Activated CD4-positive, CD25-positive, alpha-beta regulatory T cell treated with anti-CD3 and anti-CD28 coated beads, Interleukin-2, amount 50 U/mL, for 16 hours (primary cell): Measurements from ENCODE around the gene ANKRD12.

Experiments
- DNase-seq: peaks from one replicate; pipeline ENCODE4 v3.0.0-alpha.2; 2020; ENCODE audit warnings: low read depth, low spot score

The ANKRD12 gene

DNA sequence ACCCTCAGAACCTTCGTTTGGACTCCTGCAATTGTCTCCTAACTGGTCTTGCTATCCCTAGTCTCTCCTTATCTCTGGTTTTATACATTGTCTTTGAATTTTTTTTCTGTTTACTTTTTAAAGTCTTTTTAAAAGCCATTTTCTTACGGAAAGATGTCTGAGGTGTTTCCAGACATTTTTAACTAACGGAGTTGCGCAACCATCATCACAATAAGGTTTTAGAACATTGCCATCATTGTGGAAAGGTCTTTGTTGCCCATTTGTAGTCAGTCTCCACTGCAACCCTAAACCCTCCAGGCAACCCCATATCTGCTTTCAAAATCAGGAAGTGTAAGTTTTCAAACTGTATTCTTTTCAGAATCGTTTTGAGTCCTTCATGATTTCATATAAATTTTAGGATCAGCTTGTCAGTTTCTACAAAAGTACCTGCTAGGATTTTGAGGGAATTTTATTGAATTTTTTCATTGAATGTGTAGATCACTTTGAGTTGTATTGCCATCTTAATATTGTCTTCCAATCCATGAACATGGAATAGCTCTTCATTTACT, 46.3 kb downstream of the ANKRD12 start:
- DNase-seq, result no peak

- no peak for DNase-seq
Observed at GRCh38 chr18:9184998-9185613, 48.5 kb downstream of the ANKRD12 start.

DNA sequence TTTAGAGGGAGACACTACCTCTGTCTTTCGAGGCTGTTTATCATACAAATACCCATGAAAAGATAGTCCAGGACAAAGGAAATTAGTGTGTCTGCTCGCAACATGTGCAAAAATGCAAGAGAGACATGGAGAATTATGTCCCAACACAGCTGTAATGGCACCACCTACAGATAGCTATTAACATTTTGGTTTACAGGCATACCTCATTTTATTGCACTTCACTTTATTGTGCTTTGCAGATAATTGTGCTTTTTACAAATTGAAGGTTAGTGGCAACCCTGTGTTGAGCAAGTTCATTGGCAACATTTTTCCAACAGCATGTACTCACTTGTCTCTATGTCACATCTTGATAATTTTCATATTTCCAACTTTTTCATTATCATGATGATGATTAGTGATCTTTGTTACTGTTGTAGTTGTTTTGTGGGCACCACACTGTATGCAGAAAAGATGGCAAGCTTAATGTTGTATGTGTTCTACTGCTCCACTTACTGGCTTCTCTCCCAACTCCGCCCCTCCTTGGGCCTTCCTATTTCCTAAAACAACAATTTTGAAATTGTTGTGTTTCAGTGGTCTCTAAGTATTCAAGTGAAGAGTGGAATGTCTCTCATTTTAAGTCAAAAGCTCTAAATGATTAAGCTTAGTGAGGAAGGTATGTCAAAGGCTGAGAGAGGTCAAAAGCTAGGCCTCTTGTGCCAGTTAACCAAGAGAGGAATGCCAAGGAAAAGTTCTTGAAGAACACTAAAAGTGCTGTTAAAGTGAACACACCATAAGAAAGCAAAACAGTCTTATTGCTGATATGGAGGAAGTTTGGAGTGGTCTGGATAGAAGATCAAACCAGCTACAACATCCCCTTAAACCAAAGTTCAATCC, 52.0 kb downstream of the ANKRD12 start:
- DNase-seq, result no peak

DNA sequence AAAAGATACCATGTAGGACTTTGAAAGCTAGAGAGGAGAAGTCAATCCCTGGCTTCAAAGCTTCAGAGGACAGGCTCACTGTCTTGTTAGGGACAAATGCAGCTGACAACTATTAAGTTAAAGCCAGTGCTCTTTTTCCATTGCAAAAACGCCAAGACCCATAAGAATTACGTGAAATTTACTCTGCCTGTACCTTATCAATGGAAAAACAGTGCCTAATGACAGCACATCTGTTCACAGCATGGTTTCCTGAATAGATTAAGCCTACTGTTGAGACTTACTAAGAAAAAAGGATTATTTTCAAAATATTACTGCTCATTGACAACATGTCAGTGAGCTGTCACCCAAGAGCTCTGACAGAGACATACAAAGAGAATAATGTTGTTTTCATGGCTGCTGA, 52.9 kb downstream of the ANKRD12 start:
- DNase-seq, result no peak

DNA sequence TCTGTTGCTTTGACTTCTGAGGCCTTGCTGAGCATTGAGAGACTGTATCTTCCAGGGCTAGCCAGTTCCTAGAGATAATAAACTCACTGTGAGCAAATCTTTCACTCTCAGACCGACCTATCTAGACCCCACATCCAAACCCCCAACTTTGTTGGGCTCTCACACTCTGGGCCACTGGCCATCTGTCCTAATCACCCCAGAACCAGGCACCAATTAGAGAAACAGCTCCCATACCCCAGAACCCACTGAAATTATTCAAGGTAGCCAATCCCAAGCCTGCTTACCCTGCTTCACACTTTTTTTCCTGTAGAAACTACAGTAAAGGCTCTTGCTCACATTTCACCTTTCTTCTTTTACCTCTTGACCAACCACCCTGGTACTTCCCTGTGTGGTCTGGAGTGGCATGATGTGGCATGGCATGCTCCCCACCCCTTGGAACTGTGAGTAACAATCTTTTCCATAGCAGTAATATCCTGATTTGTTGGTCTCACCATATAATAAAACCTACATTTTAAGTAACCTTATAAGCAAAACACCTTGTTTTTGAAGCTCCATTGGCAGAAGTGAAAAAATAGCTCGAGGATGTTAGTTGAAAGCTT, 55.2 kb downstream of the ANKRD12 start:
- DNase-seq, result no peak

DNA sequence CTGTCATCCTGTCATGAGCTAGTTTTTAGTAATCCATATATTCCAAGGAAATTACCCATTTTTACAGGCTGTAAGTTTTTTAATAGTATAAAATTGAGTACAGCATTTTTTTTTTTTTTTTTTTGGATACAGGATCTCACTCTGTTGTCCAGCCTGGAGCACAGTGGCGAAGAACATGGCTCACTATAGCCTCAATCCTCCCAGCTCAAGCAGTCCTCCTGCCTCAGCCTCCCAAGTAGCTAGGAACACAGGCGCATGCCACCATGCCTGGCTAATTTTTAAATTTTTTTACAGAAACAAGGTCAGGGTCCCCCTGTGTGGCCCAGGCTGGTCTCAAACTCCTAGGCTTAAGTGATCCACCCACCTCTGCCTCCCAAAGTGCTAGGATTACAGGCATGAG, 56.5 kb downstream of the ANKRD12 start:
- DNase-seq, result no peak

DNA sequence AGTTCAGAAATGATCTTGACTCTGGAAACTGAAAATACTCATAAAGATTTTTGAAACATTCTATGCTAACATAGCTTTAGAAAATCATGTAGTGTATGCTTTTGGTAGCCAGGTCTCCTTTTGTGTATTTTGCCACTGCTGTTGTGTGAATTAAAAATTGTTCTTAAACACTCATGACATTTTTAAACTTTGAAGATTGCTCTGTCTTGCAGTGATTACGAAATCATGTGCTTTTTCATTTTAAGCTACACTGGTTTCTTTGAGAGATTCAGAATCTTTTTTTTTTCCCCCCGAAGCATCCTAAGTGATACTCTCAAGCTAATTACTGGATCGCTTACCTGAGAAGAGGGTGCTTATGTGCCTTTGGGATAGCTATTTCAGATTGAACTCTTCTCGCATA, 60.0 kb downstream of the ANKRD12 start:
- DNase-seq, result no peak

- no peak for DNase-seq
Observed at GRCh38 chr18:9199681-9200080, 63.1 kb downstream of the ANKRD12 start.

DNA sequence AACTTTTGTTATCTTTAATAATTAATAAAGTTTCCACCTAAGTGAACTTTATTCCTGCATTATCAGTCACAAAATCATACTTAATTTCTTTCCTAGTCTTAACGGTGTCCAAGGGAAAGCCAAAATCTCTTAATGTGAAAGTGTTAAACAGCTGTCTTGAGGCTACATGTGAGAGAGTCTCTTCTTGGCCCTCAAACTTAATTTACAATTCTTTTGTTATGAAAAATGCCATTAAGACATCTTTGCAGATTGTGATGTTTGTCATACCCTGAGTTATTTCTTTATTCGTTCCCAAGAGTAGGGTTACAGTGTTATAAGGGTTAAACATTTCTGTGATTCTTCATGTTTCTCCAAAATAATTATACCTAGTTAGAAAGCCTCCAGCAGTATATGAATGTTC, 64.6 kb downstream of the ANKRD12 start:
- DNase-seq, result no peak

GRCh38 chr18:9204659-9205058, 68.1 kb downstream of the ANKRD12 start:
- DNase-seq, result no peak

GRCh38 chr18:9206421-9206820, 69.8 kb downstream of the ANKRD12 start:
- DNase-seq, result no peak

GRCh38 chr18:9209279-9209678, 72.7 kb downstream of the ANKRD12 start:
- DNase-seq, result no peak

GRCh38 chr18:9210966-9211365, 74.4 kb downstream of the ANKRD12 start:
- DNase-seq, result no peak

GRCh38 chr18:9211955-9212354, 75.4 kb downstream of the ANKRD12 start:
- DNase-seq, result no peak

DNA sequence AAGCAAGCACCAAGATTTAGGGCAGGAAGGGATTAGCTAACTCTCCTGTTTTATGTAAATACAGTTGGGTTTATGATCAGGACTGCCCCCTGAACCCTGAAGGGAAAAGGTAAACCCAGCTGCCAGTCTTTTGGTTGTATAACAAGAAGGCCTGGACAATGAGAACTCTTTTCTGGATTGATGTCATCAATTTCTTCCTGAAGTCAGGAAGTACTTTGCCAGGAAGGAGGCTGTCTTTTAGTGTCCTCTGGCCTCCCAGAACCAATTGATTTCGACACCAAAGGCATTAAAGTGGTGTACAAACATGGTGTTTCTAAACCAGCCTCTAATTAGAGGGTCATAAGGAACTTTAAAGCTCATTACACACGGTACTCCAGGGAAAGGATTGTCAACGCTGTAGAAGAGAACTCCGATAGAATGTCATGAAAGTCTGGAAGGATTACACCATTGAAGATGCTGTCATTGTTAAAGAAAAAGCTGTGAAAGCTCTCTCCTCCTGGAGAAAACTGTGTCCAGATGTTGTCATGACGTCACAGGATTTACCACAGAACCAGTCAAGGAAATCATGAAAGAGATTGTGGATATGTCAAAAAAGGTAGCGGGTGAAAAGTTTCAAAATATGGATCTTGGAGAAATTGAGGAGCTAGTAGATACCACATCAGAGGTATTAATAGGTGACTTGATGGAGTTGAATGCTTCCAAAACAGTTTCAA, 78.8 kb downstream of the ANKRD12 start:
- DNase-seq, result no peak

GRCh38 chr18:9216459-9216858, 79.9 kb downstream of the ANKRD12 start:
- no peak for DNase-seq

DNA sequence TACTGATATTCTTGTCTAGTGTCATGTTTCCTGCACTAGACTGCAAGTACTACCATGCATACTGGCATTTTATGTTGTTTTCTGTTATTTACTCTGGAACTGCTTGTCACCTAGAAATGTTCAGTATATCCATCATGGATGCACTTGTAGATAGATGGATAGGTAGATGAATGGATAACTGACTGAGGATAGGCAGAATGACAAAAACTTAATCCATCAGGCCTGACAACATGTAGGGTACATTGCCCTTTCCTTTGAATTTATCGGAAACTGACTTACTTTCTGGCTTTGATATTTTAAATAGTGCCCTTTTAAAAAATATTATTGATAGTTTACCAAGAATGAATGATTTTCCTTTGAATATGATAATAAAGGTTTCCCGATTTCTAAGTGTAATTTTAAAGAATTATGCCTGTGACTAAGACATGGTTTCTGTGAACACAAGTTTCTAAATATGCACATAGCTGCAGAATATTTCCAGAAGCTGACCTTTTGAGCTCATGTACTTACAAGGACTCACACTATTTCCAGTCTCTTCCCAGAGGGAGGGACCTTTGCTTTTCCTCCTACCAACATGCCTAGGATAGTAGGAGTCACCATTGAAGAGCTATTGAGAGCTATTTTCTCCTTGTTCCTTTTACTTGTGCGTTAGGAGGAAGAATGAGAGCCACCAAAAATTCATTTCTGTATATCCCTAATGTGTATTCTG, 81.3 kb downstream of the ANKRD12 start:
- no peak for DNase-seq

- no peak for DNase-seq
Observed at GRCh38 chr18:9221040-9221439, 84.5 kb downstream of the ANKRD12 start.

- no peak for DNase-seq
Observed at GRCh38 chr18:9221661-9222060, 85.1 kb downstream of the ANKRD12 start.

DNA sequence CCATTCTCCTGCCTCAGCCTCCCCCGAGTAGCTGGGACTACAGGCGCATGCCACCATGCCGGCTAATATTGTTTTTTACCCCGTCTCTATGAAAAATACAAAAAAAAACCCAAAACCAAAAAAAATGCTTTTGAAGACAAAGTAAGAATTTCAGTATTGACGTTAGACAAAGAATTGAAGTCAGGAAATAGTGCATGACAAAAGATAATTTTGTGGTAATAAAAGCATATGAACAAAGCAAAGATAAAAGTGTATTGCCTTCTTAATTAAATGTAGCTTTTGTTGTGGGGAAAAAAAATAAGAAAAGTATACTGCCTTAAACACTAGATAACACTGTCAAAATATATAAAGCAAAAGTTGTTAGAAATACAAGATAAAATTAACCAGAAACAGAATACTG, 86.8 kb downstream of the ANKRD12 start:
- no peak for DNase-seq

DNA sequence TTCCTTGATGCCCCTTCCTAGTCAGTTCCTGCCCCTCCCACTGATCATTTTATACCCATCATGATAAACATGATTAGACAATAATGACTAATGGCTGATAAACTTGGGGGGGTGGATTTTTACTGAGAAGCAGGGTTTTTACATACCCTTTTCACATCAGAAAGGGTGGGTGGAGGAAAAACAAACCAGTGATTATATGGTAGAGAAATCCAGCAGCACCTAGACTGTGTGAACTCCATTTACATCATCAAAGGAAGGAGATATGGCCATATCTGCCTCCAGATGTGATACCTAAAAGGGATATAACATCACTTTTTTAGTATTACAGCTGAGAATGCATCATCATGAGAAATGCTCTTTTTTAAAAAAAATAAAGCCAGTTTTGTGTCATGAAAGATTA, 89.9 kb downstream of the ANKRD12 start:
- no peak for DNase-seq
